Peyer's patch (tissue), 4 donors: ENCODE measurements around the gene DESI2.

Source experiments
- CTCF ChIP-seq, 6 experiments: fragments of 450-650 bp in 4 of 6; fragments of 200-600 bp in 2 of 6; sonication (generic) in 1 of 6; IDR thresholded peaks; one replicate each; pipeline ENCODE4 v1.5.1; 2017 to 2019; ENCODE audit warnings: antibody characterized with exemption in 6 of 6, mild to moderate bottlenecking in 3 of 6, moderate library complexity in 1 of 6
- POLR2A ChIP-seq, 2 donors: fragments of 450-650 bp; IDR thresholded peaks; one replicate each; pipeline ENCODE4 v1.5.1; 2017; ENCODE audit warnings: antibody characterized with exemption in 2 of 2, mild to moderate bottlenecking in 2 of 2, moderate library complexity in 2 of 2

- no peak for TF ChIP-seq CTCF (IDR thresholded peaks at IDR 0.05)
- no peak for TF ChIP-seq POLR2A (IDR thresholded peaks at IDR 0.05)
Observed at GRCh38 chr1:244660595-244660994, 7.7 kb downstream of the DESI2 start.
